Right lobe of liver (tissue), 4 donors: Measurements from ENCODE around the gene TDP1.

ENCODE experiments used
- POLR2A ChIP-seq: fragments of 450-650 bp; IDR thresholded peaks from one replicate; pipeline ENCODE4 v1.6.1; 2017; ENCODE audit warnings: antibody characterized with exemption, mild to moderate bottlenecking
- TF ChIP-seq, protein P1 (sequence below), 4 donors: fragments of 200-600 bp in 3 of 4; fragments of 450-650 bp in 1 of 4; IDR thresholded peaks; one replicate each; pipeline versions ENCODE4 v1.5.1 to v1.8.0; 2016 to 2022; ENCODE audit warnings: antibody characterized with exemption in 4 of 4, mild to moderate bottlenecking in 2 of 4
- donor health status: DM: no; HTN: no; CAD: no.
- donor health status: DM: no; HTN: no; CAD: no.
- donor health status: DM: no; HTN: yes; CAD: no.

DNA sequence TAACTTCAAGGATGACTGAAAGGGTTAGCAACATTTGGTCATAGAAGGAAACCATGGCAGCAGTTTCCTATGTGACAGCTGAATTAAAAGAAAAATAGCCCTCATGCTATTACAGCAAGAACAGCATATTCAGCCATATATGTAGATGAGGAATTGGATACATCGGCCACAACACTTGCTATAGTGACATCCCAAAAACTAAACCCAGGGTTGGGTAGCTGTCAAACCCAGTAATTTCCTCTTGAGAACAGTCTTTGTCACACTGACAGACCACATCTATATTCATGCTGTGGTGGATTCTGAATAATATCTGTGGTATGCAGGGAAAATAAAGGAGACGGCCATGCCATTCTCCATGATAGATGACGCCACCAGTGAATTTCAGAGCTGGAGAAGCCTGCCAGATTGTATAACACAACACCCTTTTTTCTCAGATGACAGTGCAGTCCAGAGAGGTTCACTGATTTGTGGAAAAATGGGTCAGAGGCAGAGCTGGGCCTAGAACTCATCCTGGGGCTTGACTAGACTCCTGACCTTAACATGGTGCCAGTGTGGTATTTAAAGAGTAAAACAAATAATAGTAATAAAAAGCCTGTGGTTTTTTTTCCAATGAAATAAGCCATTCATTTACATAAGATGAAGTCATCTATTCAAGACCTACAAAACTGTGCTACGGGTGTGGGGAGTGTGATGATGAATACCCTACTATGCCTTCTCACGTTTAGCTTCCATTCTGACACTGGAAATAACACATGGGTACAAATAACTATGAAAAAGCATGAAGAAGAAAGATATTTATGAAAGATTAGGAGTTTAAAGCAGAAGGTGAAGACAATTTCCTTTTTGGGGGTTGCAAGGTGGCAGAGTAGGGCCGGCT lies 33.5 kb upstream of the TDP1 start:
- TF ChIP-seq, protein P1, sequence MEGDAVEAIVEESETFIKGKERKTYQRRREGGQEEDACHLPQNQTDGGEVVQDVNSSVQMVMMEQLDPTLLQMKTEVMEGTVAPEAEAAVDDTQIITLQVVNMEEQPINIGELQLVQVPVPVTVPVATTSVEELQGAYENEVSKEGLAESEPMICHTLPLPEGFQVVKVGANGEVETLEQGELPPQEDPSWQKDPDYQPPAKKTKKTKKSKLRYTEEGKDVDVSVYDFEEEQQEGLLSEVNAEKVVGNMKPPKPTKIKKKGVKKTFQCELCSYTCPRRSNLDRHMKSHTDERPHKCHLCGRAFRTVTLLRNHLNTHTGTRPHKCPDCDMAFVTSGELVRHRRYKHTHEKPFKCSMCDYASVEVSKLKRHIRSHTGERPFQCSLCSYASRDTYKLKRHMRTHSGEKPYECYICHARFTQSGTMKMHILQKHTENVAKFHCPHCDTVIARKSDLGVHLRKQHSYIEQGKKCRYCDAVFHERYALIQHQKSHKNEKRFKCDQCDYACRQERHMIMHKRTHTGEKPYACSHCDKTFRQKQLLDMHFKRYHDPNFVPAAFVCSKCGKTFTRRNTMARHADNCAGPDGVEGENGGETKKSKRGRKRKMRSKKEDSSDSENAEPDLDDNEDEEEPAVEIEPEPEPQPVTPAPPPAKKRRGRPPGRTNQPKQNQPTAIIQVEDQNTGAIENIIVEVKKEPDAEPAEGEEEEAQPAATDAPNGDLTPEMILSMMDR (IDR thresholded peaks at IDR 0.05), result no peak
- no peak for TF ChIP-seq POLR2A
